Stimulated activated CD8-positive, alpha-beta memory T cell treated with anti-CD3 and anti-CD28 coated beads, Interleukin-15, amount 100 ng/mL, for 1 hour (primary cell): Measurements from ENCODE around the gene CACNA1S.
A peak's percentile ranks its signal among the peaks of the same experiment; 100 is the strongest.

Source experiments
- DNase-seq: peaks from one replicate; pipeline ENCODE4 v3.0.0-alpha.2; 2020; ENCODE audit warnings: low read depth

CACNA1S gene

DNA sequence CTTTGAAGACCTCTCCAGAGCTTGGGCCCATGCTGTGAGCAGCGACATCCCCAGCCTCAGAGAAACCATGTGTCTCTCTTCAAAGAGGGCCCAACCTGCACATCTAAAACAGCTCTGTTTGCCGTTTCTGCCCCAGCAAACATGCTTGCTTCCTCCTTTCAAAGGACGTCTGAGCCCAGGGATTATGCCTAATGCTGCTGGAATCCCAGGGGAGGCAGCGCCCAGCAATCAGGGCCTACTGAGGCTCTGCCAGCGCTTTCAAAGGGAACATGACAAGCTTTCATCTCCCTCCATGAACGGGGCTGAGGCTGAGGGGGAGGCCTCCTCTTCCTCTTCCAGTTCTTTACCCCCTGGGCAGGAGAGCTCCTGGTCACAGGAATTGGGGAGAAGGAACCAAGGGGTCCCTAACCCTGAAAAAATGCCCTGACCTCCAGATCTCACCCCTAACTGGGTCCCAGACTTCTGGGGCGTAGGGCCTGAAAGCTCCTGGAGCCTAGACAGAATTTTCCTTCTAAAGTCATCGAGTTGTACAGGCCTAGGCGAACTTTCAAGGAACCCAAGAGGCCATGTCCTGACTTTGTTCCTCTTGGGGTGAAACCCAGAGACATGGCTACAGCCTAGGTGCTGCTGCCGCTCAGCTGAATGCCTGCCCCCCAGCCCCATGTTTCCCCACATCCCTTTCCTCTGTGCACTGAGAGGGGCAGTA lies 28.2 kb upstream of the CACNA1S start:
- DNase-seq: no peak

DNA sequence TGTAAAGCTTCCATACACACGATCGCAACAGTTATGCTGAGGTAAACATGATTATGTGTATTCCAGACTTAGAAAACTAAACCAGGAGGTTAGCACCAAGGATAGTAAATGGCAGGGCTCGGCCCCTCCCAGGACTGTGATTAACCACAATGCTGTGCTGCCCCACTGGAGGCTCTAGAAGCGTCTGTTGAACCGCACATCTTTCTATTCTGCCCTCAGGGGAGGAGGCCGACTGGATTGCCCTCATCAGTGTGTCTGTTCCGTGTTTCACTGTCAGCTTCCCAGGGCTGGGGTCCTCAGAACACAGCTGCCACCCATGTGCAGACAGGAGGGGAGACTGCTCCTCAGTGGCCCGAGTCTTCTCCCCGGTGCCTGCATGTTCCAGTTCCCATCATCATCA lies 27.5 kb upstream of the CACNA1S start:
- no peak for DNase-seq

DNA sequence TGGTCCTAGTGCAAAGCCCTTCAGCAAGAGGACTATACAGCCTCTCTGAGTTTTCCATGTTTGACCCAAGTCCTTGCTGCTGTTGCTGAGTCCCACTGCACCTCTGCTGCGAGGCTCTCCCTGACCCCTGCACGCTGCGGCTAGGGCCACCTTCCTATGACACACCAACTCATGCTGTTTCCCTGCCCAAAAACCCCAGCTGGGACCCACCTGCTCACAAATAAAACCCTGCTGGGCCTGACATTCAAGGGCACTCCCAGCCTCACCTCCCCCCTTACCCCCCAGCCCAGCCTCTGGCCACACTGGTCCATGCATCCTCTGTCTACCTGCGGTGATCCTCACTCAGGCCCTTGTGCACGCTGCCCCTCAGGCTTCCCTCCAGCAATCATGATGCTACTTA lies 27.1 kb upstream of the CACNA1S start:
- DNase-seq: no peak

DNA sequence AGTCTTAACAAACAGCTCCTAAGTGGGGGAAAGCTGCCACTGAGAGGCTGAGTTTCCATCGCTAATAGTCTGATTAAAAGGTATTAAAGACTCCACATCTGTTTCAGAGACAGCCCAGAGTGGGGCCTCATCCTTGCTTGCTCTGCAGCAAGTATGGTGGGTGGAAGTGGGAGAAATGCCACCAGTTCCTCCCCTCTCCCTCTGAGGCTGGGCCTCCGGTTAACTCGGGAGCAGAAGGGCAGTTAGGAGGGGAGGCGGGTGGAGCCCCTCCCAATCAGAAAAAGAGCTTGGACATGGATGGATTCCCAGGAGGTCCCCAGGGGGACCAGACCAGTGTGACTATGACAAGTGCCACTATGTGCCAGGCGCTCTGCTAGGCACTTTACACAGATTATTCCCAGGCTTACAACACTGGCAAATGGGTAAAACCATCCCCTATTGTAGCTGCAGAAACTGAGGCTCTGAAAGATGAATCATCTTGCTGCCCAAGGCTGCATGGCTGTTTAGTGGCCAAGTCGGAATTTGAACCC lies 26.1 kb upstream of the CACNA1S start:
- no peak for DNase-seq

DNA sequence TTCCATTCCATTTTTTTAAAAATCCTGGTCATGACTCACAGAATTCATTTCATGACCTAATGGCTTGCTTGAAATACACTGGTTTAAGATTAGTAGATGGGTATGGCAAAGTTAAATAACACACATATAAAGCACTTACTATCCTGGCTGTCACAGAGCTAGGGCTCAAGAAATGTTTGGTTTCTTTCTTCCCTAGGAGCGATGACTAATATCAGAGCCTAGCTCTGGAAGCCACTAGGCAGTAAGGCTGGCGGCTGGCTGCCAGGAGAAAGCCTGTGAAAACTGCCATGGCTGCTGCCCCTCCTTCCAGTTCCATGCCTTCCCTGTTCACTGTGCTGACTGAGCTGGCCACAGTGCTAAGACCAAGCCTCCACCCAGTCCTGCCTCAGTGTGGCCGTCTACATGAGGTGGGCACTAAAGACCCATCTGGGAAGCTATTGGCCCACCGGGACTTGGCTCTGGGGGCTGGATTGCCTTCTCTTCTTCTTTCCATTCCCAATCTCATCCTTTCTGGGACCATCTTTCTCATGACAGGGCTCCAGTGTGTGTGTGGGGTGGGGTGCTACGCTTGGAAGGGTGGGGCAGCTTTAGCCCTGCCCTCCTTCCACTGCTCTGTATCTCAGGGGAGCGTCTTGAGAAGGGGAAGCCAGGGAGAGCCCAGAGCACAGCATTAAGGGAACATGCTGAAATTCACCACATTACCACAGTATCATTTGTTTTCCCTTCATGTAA lies 25.5 kb upstream of the CACNA1S start:
- DNase-seq: no peak

DNA sequence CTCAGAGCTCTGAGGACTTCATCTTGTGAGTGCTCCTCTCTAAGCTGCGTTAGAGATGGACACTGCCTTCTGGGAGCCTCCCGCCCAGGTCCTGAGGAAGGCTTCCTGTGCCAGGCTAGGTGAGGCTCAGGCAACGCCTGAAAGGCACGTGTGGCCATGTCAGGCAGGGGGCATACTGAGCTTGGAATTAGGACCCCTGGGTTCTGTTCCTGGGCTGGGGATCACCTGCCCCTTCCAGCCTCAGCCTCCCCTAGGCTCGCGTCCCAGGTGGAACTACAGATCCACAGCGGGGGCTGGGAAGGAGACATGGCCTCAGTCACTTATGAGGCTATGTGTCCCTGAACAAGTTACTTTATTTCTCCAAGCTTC lies 24.8 kb upstream of the CACNA1S start:
- no peak for DNase-seq

DNA sequence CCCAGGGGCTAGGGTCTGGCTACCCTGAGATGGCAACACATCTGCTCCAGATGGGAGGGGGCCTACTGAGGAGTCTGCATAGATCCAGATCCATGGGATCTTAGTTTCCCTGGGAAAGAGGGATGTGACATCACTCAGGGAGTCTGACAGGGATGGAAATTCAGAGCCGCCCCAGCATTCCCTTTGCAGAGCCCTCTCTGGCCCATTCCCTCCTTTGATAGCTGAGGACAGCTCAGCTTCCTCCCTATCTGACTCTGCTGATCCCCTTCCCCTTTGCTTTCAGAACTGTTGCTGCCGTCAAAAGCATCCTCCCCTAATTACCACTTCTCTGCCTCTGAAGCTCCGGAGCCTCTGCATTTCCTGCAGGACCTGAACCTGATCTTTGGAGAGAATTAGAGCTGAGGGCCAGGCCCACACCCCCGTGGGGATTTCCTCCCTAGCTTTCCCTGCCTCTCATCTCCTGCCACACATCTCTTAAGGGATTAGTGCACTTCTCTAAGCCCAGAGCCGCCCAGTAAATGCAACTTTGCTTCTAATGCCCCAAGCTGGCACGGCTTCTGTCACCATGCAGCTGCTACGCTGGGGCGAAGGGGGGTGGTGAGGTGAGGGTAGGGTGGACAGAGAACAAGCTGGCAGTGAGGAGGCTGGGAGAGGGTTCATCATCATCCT lies 24.3 kb upstream of the CACNA1S start:
- no peak for DNase-seq

DNA sequence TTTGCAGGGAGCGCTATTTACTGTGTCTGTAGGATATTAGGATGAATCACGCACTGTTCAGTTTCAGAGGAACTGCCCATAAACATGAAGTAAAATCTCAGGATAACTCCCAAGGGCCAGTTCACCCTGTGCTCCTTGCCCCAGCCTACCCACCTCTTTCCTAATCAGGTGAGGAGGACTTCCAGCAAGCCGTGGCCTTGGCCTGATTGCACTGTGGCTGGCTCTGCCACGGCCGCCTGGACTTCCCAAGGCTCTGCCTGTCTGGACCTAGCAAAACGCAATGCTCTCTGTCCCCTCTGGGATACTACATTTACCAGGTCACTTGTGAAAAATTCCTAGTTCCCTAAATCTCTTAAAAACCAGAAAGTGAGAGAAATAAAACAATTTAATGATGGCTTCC lies 22.2 kb upstream of the CACNA1S start:
- DNase-seq: no peak

DNA sequence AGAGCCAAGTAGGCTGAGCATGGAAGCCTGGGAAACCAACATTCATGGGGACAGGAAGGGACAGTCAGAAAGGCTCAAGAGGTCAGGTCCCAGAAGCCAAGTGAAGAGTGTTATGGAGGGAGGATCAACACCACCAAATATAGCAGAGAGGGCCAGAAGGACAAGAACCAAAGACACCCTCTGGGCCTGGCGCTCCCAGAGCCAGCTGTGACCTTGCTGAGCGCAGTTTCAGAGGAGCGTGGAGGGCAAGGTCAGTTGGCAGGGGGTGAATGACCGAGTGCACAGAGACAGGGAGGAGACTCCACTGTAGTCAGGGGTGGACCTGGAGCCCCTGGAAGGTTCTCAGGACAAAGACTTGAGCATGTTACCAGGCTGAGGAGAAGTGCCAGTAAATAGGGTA lies 19.2 kb upstream of the CACNA1S start:
- DNase-seq: no peak

DNA sequence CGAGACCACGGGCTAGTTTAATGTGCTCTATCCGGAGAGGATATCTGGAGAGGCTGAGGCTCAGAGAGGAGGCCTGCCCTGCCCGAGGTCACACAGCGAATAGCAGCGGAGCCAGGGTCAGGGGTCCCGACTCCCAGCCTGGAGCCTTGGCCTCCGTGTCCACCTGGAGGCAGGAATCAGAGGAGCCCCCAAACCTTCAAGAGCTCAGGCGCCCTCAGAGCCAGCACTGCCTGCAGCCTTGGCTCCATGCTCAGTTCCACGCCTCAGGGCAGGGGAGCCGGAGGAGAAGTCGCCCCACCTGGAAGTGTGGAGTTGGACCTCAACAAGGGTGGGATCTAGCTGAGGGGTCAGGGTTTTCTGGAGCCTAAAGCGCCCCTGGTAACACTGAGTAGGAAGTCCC lies 16.7 kb upstream of the CACNA1S start:
- no peak for DNase-seq

DNA sequence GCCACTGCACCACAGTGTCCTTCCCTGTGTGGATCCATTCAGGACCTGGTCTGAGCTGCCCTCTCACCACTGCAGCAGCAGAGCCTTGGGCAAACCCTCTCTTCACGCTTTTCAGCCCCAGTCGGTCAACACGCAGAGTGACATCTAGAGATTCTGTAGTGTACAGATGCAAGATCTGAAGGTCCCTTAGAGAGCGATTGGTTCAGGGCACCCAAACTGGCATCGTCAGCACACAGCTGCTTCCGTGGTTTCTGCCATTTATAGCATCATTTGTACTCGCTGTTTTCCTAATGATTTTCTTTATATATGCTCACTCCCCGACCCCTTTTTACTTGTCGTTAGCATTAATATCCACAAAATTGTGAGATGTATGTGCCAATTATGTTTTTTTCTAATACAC lies 16.2 kb upstream of the CACNA1S start:
- DNase-seq: no peak

DNA sequence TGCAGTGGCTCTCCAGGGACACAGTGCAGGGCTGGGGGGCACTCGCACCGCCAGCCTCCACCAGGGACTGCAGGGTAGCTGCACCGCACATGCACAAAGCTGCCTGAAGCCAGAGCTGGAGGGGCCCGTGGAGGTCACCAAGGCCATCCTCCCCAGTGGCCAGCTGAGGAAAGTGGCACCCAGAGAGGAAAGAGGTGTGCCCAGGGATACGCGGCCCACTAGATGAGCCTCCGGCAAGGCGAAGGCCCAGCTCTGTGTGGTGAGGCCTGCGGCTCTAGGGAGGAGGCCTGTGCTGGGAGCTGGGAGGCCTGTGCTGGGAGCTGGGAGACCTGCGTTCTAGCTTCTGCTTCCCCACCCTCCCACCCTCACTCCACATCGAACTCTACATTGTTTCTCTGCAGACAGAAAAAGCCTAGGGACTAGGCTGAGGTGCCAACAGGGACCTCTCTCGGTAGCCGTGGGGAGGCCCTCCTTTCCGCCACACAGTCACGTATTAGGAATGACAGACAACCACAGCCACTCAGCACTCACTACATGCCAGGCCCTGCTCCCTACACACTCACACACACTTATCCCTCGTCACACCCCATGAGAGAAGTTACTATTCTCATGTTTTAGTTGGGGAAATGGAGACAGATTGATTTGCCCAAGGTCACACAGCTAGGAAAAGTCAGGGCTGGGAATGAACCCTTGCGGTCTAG lies 15.7 kb upstream of the CACNA1S start:
- no peak for DNase-seq

DNA sequence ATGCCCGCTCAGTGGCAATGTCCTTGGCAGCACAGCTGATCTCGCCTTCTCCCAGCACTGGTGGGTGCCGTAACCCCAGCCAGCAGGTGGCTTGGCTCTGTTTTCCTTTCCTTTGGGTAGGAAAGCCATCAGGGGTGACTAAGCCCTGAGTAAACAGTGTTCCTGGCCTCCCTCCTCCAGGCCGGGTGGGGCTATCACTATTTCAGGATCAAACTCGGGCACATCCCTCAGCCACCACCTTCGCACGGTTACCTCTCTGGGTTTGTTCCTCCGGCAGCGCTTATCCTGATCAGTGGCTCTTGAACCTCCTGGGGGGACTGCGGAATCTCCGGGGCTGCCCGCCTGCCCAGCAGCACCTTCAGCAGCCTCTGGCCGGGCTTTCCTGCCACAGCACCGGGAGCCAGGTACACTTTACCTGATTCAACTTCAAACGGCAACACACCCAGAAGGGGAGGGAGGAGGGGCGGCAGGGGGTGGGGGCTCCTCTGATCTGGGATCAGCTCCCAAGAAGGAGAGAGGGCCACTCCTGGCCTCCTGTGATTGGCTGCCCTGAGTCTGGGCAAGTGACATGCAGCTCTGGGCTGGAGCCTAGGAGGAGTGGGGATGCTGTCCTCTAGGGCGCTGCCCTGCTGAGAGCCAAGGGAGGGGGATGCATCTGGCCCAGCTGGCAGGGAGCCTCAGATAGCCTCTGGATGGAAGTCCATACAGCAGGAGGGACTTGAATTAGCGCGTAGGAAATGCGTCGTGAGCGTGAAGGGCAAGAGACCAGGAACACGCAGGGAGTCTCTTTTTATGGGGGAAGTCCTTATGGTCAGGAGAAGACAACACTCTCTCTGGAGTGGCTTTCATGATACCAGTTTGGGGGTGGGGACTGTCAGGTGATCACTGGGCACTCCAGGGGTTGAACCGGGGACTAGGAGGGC lies 14.9 kb upstream of the CACNA1S start, which contains the start of gene ASCL5:
Gene ASCL5, minus strand, starts transcription at position 353 of the 923 bp plus-strand sequence. CDS start 11,812 bp downstream, outside the sequence.
- DNase-seq: no peak

DNA sequence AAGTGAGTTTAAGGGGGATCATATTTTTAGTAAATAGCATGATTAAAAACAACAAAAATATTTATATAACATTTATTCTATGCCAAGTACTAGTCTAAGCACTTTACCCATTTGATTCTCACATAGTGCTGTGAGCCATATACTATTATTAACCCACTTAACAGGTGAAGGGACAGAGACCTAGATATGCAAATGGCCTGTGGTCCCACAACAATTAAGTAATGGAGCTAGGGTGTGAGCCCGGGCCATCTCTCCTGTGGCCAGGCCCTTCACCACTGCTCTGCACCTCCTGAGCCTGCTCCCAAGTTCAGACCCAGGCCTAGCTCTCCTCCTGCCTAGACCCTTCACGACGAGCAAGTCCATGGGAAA lies 14.2 kb upstream of the CACNA1S start:
- no peak for DNase-seq

DNA sequence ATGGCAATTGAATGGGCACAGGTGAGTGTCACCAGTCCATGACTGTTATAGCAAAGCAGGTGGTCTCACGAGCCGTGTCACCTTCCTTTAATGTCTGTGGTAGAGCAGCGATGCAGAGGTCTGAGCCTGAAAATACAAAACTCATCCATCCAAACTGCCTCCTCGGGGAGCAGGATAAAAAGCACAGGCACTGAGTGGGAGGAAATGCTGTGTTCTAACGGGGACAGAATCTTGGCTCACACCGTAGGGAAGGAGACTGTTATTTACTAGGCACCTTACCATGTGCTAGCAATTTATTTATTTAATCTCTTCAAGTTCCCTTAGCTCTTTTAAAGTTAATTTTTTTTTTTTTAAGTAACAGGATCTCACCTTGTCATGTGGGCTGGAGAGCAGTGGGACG lies 13.6 kb upstream of the CACNA1S start:
- DNase-seq: no peak

DNA sequence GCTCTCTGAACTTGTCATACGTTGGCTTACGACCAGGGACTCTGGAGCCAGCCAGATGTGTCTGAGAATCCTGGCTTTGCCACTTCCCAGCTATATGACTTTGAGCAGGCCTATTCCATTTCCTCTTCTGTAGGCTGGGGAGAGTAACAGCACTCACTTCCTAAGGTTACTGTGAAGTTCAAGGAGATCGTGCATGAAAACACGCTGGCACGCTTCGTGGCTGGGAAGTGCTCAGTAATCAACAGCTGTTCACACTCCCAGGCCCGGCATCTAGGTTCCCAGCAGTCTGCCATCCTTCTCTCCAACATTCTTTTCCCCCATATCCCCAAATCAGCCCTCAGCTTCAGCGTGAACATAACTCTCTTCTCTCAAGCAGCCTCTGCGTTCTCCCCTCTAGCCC lies 12.8 kb upstream of the CACNA1S start:
- no peak for DNase-seq

DNA sequence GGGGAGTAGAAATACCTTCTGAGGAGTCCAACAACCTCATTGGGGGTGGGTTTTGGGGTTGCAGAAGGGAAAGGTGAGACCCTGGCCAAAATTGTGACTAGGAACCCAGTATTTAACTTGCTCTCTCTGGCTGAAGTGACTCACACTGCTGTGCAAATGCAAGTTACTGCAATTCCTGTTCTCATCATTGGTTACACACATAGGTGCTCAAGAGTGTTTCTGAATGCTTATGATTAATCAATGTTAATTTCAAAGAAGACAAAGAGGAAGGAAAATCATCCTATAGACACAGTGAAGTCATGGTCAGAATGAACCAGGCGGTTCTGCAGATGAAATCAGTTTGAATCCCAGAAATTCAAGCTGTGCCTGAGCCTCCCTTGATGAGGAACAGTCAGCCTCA lies 11.6 kb upstream of the CACNA1S start:
- no peak for DNase-seq

DNA sequence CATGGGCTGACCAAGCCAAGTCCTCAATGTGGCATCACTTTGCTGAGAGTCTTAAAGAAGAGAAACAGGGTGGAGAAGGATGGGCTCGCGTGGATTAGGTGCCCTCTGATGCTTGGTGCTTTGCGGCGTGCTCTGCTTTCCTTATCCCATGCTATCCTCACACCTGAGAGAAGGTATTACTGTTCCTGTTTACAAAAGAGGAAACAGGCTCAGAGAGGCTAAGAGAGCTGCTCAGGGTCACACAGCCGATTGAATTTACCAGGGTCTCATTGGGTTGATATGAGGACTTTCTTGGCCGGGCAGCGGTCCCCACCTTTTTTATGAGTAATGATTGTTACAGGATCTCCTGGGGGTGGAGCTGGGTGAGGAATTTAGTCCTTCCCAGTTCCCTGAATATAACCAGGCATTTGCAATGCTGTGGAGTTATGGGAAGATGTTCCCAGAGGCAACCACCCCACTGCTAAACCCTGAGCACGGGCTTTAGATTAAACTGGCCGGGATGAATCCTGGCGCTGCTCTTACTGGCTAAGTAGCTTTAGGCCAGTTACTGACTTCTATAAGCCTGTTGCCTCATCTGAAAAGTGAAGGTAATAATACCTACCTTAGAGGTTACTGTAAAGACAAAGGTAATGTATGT lies 10.2 kb upstream of the CACNA1S start:
- no peak for DNase-seq

DNA sequence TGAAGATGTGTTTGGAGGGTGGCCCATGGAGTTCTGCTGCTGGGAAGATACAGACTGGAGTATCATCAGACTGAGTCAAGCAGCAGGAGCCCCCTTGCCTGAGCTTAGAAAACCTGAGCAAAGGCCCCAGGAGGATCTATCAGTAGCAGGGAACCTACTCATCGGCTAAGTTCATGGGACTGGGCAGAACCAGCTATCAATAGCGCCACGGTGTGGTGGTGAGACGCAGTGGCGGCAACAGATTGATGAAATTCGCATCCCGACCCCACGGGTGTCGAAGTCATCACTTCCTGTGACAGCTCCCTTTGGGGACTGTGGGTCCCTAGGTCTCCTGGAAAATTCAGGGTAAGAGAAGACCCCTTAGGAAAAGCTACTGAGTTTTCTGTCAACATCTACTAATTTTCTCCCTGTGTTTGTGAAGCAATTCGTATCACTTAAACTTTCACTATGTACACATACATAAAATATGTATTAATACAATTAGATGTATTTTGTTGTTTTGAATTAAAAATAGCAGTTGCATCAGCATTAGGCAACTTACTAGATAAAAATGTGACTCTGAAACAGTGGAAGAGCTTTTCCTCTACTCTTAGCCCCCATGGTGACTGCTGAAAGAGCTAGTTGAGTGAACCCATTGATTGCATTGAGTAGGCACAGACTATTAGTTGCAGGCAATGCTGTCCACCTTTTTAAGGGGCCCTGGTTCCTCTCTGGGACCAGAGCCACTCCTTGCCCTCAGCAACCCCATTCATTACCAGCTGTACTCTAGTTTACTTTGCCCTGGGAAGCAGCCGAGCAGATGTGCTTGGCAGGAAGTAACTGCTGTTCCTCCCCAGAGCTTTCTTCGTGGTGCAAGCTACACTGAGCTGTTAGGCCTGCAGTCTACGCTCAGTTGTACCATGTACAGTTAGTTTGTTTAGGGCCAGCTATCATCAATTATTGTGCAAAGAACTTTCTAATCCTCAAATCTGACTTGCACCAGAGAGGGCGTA lies 7.3 kb upstream of the CACNA1S start:
- peak; percentile 15 for DNase-seq

DNA sequence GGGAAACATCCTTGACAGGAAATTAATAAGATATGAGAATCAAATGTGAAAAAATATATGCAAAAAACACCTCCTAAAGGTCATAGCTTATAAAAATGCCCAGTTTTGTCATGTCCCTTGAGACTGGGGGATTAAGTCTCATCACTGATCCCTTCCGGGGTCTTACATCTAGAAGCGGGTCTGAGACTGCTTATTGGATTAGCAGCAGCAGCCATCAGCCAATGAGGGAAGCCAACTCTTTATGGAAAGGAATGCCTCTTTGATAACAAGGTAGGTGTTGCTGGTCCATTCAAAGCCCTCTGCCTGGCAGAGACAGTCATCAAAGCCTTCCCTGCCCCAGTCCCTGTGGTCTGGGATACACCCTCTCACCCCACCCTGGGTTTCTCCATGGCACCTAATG lies 3.9 kb upstream of the CACNA1S start:
- no peak for DNase-seq
